Left lung (tissue), 10 donors: ENCODE measurements around the gene GRAMD4. TPM values are rescaled to one million over a fixed set of nuclear protein-coding genes. Genes with fewer than 3 reads are reported as not detected.
A peak's percentile ranks its signal among the peaks of the same experiment; 100 is the strongest.

ENCODE experiments used
- ATAC-seq: fragments of 200-7000 bp; cut with Tn5 transposase; one replicate; pipeline ENCODE4 v1.9.1; 2020; ENCODE audit warnings: moderate library complexity
- DNase-seq, 4 donors: peaks; one replicate each; pipeline ENCODE4 v3.0.0-alpha.2; 2013 to 2020
- H3K27ac ChIP-seq, 2 donors: fragments of 200-600 bp; sonication (generic) in 1 of 2; one replicate each; pipeline versions ENCODE4 v1.5.0 to v1.8.0; 2020 to 2021
- H3K27me3 ChIP-seq, 2 donors: fragments of 200-600 bp; sonication (generic) in 1 of 2; one replicate each; pipeline versions ENCODE4 v1.5.0 to v1.8.0; 2020 to 2021
- H3K36me3 ChIP-seq, 2 donors: fragments of 200-600 bp; sonication (generic) in 1 of 2; one replicate each; pipeline versions ENCODE4 v1.5.0 to v1.8.0; 2020 to 2021
- H3K4me1 ChIP-seq, 2 donors: fragments of 200-600 bp; one replicate each; pipeline ENCODE4 v1.8.0; 2021
- H3K4me3 ChIP-seq, 2 donors: fragments of 200-600 bp; sonication (generic) in 1 of 2; one replicate each; pipeline versions ENCODE4 v1.5.0 to v1.8.0; 2020 to 2021; ENCODE audit warnings: mild to moderate bottlenecking in 1 of 2
- H3K9me3 ChIP-seq, 2 donors: fragments of 200-600 bp; sonication (generic) in 1 of 2; one replicate each; pipeline versions ENCODE4 v1.5.0 to v1.8.0; 2020 to 2021
- CTCF ChIP-seq, 2 donors: fragments of 200-600 bp; sonication (generic) in 1 of 2; IDR thresholded peaks; one replicate each; pipeline versions ENCODE4 v1.5.0 to v1.8.0; 2021; ENCODE audit warnings: antibody characterized with exemption in 2 of 2
- intact Hi-C, 2 donors: fragments of 100-400 bp; cut with DNase I; formaldehyde crosslinking; loops; one replicate each; pipeline versions ENCODE4 v1.11.2 to v1.14.2; 2022
- polyA plus RNA-seq, 6 donors: library from polyadenylated mRNA; unstranded; fragments of 120-200 nt; gene quantifications; one replicate each; pipeline ENCODE4 v1.2.1, GENCODE V29; 2013; ENCODE audit not compliant: insufficient read length in 6 of 6
- total RNA-seq, 2 donors: library from RNA; stranded (reverse); fragmentation: NEBNext Ultra II Directional; extraction: Animal tissue kit (Norgen Biotek cat#: 25700); gene quantifications; one replicate each; pipeline ENCODE4 v1.2.1, GENCODE V29; 2021
- donor health status: DM: no; HTN: yes; CAD: no.
- donor health status: DM: no; HTN: no; CAD: no.

The GRAMD4 gene
- total and polyA plus RNA-seq, 8 donors, result 25.2 to 78.2 (median 36.6) TPM

- peaks cover 0 to 44% of the 10 kb centered on the region in 2 donors for H3K4me1 ChIP-seq
- ATAC-seq (no peak), DNase-seq (peak in 1 of 4 donors; percentile 63)
- H3K9me3 ChIP-seq, result no peaks in the 10 kb centered on the region
- no peaks in the 10 kb centered on the region for H3K27me3 ChIP-seq
- H3K27ac ChIP-seq, result no peak overlapping the region
- intact Hi-C loops, result no loop called here
- no peak for TF ChIP-seq CTCF (IDR thresholded peaks at IDR 0.05)
- H3K4me3 ChIP-seq, result no peak overlapping the region
- H3K36me3 ChIP-seq, result peaks cover 0 to 26% of the 10 kb centered on the region in 2 donors
Observed at GRCh38 chr22:46625843-46626349, 5.7 kb downstream of the GRAMD4 start.

DNA sequence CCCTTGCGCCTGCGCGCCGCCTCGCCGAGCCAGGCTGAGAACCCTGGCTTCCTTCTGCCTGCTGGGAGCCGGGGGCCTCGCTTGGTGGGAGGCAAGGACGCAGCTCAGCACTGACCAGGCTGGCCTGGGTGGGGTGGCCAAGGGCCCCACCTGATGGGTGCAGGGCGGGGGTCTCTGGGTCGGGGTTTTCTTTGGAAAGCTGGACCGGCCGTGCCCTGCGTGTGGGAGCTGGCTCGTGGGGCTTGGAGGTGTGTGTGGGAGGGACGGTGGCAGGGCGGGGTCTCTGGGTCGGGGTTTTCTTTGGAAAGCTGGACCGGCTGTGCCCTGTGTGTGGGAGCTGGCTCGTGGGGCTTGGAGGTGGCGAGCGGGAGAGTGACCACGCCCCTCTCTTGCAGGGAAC is 6.2 kb downstream of the GRAMD4 start:
- ATAC-seq (no peak), DNase-seq (peak in 1 of 4 donors; percentile 66)
- Histone ChIP-seq H3K27me3 (no peaks in the 10 kb centered on the region), H3K4me3 (no peak overlapping the region), H3K27ac (no peak overlapping the region), H3K9me3 (no peaks in the 10 kb centered on the region), H3K36me3 (peaks cover 0 to 29% of the 10 kb centered on the region in 2 donors), H3K4me1 (peaks cover 0 to 39% of the 10 kb centered on the region in 2 donors)
- TF ChIP-seq CTCF (IDR thresholded peaks at IDR 0.05), result no peak
- intact Hi-C loops, result no loop called here

GRCh38 chr22:46626911-46627805 is 7.0 kb downstream of the GRAMD4 start:
- peaks cover 0 to 29% of the 10 kb centered on the region in 2 donors for H3K36me3 ChIP-seq
- no peak overlapping the region for H3K27ac ChIP-seq
- H3K4me3 ChIP-seq, result no peak overlapping the region
- H3K4me1 ChIP-seq, result peaks cover 0 to 32% of the 10 kb centered on the region in 2 donors
- intact Hi-C loops, result no loop called here
- H3K9me3 ChIP-seq, result no peaks in the 10 kb centered on the region
- TF ChIP-seq CTCF (IDR thresholded peaks at IDR 0.05), result no peak
- no peaks in the 10 kb centered on the region for H3K27me3 ChIP-seq
- no peak for ATAC-seq
- peak in 1 of 4 donors; percentile 71 for DNase-seq

DNA sequence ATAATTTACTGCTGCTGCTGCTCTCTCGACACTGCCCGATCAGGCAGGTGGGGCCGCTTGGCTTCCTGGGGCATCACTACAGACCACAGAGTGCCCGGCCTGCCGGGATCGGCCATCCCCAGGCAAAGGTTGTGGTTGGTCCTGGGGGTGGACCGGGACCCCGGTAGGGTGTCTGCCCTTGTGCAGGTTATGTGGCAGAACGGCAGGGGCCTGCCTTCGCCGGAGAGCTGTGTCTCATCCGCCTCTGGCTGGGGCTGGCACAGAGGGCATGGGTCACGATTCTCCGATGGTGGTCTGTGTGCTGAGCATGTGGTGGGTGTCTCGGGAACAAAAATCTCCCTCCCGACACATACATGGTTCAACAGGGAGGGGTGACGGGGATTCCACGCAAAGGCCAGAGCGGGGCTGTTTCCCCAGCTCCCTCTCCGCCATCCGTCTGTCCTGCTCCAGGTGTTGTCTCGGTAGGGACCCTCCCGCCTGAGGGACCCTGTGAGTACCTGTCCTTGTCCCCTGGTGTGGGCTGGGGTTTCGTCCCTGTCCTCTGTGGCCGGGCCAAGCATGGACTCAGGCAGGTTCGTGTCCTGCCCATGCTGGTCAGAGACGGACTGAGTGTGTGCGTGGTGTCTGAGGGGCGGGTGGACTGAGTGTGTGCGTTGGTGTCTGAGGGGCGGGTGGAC is 7.8 kb downstream of the GRAMD4 start:
- no peak overlapping the region for H3K4me3 ChIP-seq
- H3K27ac ChIP-seq, result no peak overlapping the region
- ATAC-seq (no peak), DNase-seq (peak in 1 of 4 donors; percentile 75)
- intact Hi-C loops, result no loop called here
- no peaks in the 10 kb centered on the region for H3K9me3 ChIP-seq
- peaks cover 0 to 29% of the 10 kb centered on the region in 2 donors for H3K36me3 ChIP-seq
- TF ChIP-seq CTCF (IDR thresholded peaks at IDR 0.05), result no peak
- H3K27me3 ChIP-seq, result no peaks in the 10 kb centered on the region
- H3K4me1 ChIP-seq, result peaks cover 0 to 24% of the 10 kb centered on the region in 2 donors

DNA sequence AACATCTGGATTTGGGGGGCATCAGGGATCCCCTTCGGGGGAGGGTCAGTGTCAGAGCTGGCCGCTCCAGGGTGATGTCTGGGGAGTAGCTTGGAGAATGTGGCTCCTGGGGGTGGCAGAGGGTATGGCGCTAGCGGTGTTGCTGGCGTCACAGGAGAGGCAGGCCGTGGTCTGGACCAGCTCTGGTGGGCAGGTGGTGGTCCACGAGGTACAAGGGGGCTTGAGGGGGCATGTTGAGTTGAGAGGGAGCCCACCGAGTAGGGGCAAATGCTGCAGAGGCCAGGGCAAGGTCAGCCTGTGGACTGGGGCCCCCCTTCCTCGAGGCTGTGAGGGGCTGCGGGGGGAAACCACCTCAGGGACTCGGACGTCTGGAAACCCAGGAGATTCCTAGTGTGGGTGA is 8.6 kb downstream of the GRAMD4 start:
- ATAC-seq (no peak), DNase-seq (peak in 1 of 4 donors; percentile 60)
- no peaks in the 10 kb centered on the region for H3K9me3 ChIP-seq
- TF ChIP-seq CTCF (IDR thresholded peaks at IDR 0.05), result no peak
- peaks cover 0 to 29% of the 10 kb centered on the region in 2 donors for H3K36me3 ChIP-seq
- no peak overlapping the region for H3K27ac ChIP-seq
- no peaks in the 10 kb centered on the region for H3K27me3 ChIP-seq
- intact Hi-C loops, result no loop called here
- peaks cover 0 to 16% of the 10 kb centered on the region in 2 donors for H3K4me1 ChIP-seq
- H3K4me3 ChIP-seq, result no peak overlapping the region
